IPS-20b (cell line): ENCODE data around the gene KCNQ4.

Experiments
- H3K27ac ChIP-seq: one replicate; pipeline ENCODE4 v1.5.1; 2013; ENCODE audit warnings: low read length
- H3K27me3 ChIP-seq: 2 replicates; pipeline ENCODE4 v1.6.1; 2013; ENCODE audit warnings: mild to moderate bottlenecking, low read length, inconsistent platforms; ENCODE audit not compliant: insufficient read depth
- H3K36me3 ChIP-seq: 2 replicates; pipeline ENCODE4 v1.6.1; 2013; ENCODE audit warnings: low read depth, mild to moderate bottlenecking, inconsistent platforms, low read length, moderate library complexity; ENCODE audit not compliant: insufficient read depth
- H3K4me1 ChIP-seq: 2 replicates; pipeline ENCODE4 v1.6.1; 2013; ENCODE audit warnings: mild to moderate bottlenecking, control low read depth, inconsistent platforms, low read length, moderate library complexity; ENCODE audit not compliant: insufficient read depth
- H3K4me3 ChIP-seq: 2 replicates; pipeline ENCODE4 v1.5.1; 2013; ENCODE audit warnings: mild to moderate bottlenecking, low read length, inconsistent platforms
- H3K9ac ChIP-seq: 2 replicates; pipeline ENCODE4 v1.6.1; 2013; ENCODE audit warnings: low read depth, mild to moderate bottlenecking, inconsistent platforms, low read length, moderate library complexity
- H3K9me3 ChIP-seq: 2 replicates; pipeline ENCODE4 v1.6.1; 2013; ENCODE audit warnings: mild to moderate bottlenecking, low read depth, low read length, inconsistent platforms; ENCODE audit not compliant: insufficient read depth

KCNQ4 gene

DNA sequence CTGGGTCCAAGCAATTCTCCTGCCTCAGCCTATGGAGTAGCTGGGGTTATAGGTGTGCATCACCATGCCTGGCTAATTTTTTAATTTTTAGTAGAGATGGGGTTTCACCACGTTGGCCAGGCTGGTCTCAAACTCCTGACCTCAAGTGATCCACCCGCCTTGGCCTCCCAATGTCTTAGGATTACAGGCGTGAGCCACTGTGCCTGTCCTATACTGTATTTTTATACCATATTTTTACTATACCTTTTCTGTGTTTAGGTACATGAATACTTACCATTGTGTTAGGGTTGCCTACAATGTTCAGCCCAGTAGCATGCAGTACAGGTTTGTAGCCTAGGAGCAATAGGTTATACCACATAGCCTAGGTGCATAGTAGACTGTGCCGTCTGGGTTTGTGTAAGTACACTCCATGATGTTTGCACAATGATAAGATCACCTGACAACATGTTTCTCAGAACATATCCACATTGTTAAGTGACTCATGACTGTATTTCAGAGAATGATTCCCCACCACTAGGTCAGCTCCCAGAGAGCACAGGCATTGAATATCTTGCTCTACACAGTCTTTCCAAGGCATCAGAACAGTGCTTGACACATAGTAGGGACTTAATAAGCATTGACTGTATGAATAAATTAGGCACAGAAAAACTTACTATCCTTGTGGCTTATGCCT lies 84.6 kb downstream of the KCNQ4 start:
- H3K27me3 ChIP-seq: no peaks in the 10 kb centered on the region
- no peaks in the 10 kb centered on the region for H3K9me3 ChIP-seq
- no peak overlapping the region for H3K9ac ChIP-seq
- H3K4me1 ChIP-seq: 0 out of 2 replicates have a peak, but pooled peaks cover 3% of the 10 kb centered on the region
- H3K36me3 ChIP-seq: no peaks in the 10 kb centered on the region
- no peak overlapping the region for H3K27ac ChIP-seq
- H3K4me3 ChIP-seq: no peak overlapping the region

- no peaks in the 10 kb centered on the region for H3K27me3 ChIP-seq
- H3K9me3 ChIP-seq: no peaks in the 10 kb centered on the region
- no peaks in the 10 kb centered on the region for H3K4me1 ChIP-seq
- H3K9ac ChIP-seq: no peak overlapping the region
- no peaks in the 10 kb centered on the region for H3K36me3 ChIP-seq
- H3K27ac ChIP-seq: no peak overlapping the region
- H3K4me3 ChIP-seq: no peak overlapping the region
Observed at GRCh38 chr1:40870135-40870728, 86.6 kb downstream of the KCNQ4 start.

GRCh38 chr1:40872276-40872675 lies 88.7 kb downstream of the KCNQ4 start:
- Histone ChIP-seq H3K4me1 (no peaks in the 10 kb centered on the region), H3K36me3 (no peaks in the 10 kb centered on the region), H3K27me3 (no peaks in the 10 kb centered on the region), H3K9ac (no peak overlapping the region), H3K9me3 (peaks cover 7% of the 10 kb centered on the region), H3K4me3 (no peak overlapping the region), H3K27ac (no peak overlapping the region)

DNA sequence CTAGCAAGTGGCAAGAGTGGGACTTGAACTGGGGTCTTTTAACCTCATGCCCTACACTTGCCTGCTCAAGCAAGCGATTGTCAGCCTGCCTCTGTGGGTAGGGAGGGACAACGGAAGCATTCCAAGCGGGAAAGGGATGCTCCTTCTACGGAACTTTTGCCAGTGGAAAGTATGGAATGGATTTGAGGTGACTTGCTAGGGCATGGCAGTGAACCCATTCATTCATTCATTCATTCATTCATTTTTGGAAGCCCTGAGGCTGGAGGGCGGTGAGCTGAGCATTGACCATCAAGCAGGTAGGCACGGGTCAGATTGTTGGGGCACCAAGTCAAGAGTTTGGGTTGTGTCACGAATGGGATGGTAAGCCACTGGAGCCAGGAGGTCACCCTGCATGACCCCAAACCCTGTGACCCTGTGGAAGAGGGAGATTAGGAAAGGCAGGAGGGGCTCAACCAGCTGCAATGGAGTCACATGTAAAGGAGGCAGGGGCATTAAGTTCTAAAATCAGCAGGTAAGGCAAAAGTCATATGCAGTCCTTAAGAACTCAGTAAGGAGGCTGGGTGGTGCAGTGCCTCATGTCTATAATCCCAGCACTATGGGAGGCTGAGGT lies 90.4 kb downstream of the KCNQ4 start:
- H3K9me3 ChIP-seq: peaks cover 7% of the 10 kb centered on the region
- H3K4me3 ChIP-seq: no peak overlapping the region
- H3K9ac ChIP-seq: no peak overlapping the region
- no peaks in the 10 kb centered on the region for H3K27me3 ChIP-seq
- H3K36me3 ChIP-seq: no peaks in the 10 kb centered on the region
- H3K27ac ChIP-seq: no peak overlapping the region
- H3K4me1 ChIP-seq: no peaks in the 10 kb centered on the region

DNA sequence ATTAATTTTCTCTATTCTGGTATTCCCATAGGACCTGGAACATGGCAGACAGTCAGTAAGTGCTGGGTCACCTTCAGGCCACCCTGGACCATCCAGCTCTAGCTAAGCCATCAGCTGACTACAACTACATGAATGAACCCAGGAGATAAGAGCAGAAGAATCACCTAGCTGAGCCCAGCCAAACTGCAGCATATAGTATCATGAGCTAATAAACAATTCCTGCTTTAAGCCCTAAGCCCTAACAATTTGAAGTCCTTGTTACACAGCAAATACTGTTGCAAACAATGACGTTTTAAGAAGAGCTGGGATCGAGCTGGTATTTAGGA lies 92.8 kb downstream of the KCNQ4 start:
- Histone ChIP-seq H3K9ac (no peak overlapping the region), H3K9me3 (peaks cover 7% of the 10 kb centered on the region), H3K4me1 (no peaks in the 10 kb centered on the region), H3K27me3 (no peaks in the 10 kb centered on the region), H3K27ac (no peak overlapping the region), H3K36me3 (no peaks in the 10 kb centered on the region), H3K4me3 (no peak overlapping the region)

GRCh38 chr1:40876891-40877290 lies 93.3 kb downstream of the KCNQ4 start:
- Histone ChIP-seq H3K9ac (no peak overlapping the region), H3K27ac (no peak overlapping the region), H3K9me3 (peaks cover 7% of the 10 kb centered on the region), H3K27me3 (no peaks in the 10 kb centered on the region), H3K4me3 (no peak overlapping the region), H3K36me3 (no peaks in the 10 kb centered on the region), H3K4me1 (no peaks in the 10 kb centered on the region)

DNA sequence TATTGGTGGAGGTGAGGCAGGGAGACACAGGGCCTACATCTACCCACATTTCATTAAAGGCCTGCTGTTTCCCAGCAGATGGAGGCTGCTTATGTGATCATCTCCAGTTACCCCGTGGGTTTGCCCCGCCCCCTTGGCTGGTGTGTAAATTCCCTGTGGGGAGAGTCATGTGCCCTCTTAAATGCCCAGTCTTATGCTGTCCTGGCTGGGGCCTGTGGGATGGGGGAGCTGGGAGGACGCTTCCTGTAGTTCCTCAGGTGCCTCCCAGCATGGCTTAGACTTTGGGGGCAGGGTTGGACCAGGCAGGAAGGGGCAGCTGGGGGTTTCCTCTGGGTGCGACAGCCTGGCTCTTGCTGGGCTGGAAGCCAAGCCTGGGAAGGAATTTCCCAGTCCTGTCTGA lies 94.1 kb downstream of the KCNQ4 start:
- Histone ChIP-seq H3K27me3 (no peaks in the 10 kb centered on the region; the same call in 1 of the 2 replicates), H3K4me3 (no peak overlapping the region), H3K9ac (no peak overlapping the region), H3K36me3 (no peaks in the 10 kb centered on the region), H3K9me3 (peaks cover 7% of the 10 kb centered on the region), H3K4me1 (no peaks in the 10 kb centered on the region), H3K27ac (no peak overlapping the region)

GRCh38 chr1:40878906-40879305 lies 95.3 kb downstream of the KCNQ4 start:
- peaks cover 7% of the 10 kb centered on the region for H3K9me3 ChIP-seq
- no peak overlapping the region for H3K9ac ChIP-seq
- H3K4me3 ChIP-seq: no peak overlapping the region
- peaks cover 10% of the 10 kb centered on the region for H3K27me3 ChIP-seq
- no peak overlapping the region for H3K27ac ChIP-seq
- H3K36me3 ChIP-seq: no peaks in the 10 kb centered on the region
- no peaks in the 10 kb centered on the region for H3K4me1 ChIP-seq

GRCh38 chr1:40879482-40880175 lies 96.0 kb downstream of the KCNQ4 start:
- H3K9ac ChIP-seq: no peak overlapping the region
- H3K27ac ChIP-seq: no peak overlapping the region
- peaks cover 7% of the 10 kb centered on the region for H3K9me3 ChIP-seq

DNA sequence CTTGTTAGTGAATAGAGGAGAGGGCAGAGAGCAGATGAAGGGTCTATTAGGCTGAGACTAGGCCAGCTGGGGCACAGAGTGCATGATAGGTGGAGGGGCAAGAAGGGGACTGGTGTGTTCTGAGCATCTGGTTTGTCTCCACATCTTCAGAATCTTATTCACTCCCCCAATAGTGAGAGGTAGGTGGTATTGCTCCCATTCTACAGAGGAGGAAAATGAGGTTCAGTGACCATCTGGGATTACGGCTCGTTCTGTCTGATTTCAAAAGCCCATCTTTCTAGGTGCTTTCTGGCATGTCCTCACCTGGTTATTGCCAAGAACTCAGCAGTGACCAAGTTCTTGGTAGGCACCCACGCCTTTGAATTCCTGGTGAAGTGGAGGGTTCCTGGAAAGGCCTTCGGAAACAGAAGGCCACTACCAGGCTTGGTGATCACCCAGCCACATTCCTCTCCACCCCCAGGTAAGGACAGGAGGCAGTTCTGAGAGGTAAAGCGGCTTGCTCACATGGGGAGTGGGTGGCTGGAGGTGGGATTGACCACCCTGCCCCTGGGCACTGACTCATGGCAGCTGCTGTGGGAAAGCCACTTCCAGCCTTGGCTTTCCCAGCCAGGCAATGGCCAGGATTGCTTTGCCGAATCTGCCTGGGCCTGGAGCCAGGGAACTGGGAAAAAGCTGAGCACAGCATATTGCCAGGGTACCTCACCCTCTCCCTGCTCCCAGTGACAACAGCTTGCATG lies 97.4 kb downstream of the KCNQ4 start:
- H3K27ac ChIP-seq: no peak overlapping the region
- H3K36me3 ChIP-seq: no peaks in the 10 kb centered on the region
- no peak overlapping the region for H3K4me3 ChIP-seq
- H3K4me1 ChIP-seq: no peaks in the 10 kb centered on the region
- H3K9ac ChIP-seq: no peak overlapping the region
- H3K9me3 ChIP-seq: peaks cover 5% of the 10 kb centered on the region
- H3K27me3 ChIP-seq: peaks cover 29% of the 10 kb centered on the region

More at GRCh38 chr1:40879482-40880175, 96.0 kb downstream of the KCNQ4 start:
- Histone ChIP-seq H3K36me3 (no peaks in the 10 kb centered on the region), H3K4me1 (no peaks in the 10 kb centered on the region), H3K27me3 (peaks cover 17% of the 10 kb centered on the region), H3K4me3 (no peak overlapping the region)

GRCh38 chr1:40884055-40884795 lies 100.6 kb downstream of the KCNQ4 start:
- H3K36me3 ChIP-seq: no peaks in the 10 kb centered on the region
- no peak overlapping the region for H3K27ac ChIP-seq
- H3K27me3 ChIP-seq: peaks cover 43% of the 10 kb centered on the region
- H3K4me1 ChIP-seq: no peaks in the 10 kb centered on the region
- no peaks in the 10 kb centered on the region for H3K9me3 ChIP-seq
- no peak overlapping the region for H3K9ac ChIP-seq
- peak overlapping the region; percentile 48; the same call in 1 of the 2 replicates for H3K4me3 ChIP-seq
